Neural progenitor cell (in vitro differentiated cells): ENCODE measurements around the gene MINDY1. TPM values are rescaled to one million over a fixed set of nuclear protein-coding genes. Genes with fewer than 3 reads are reported as not detected.
A peak's percentile ranks its signal among the peaks of the same experiment; 100 is the strongest.

ENCODE experiments used
- DNase-seq: peaks from one replicate; pipeline ENCODE4 v3.0.0-alpha.2; 2016; ENCODE audit warnings: low spot score
- H2AFZ ChIP-seq: fragments of 200-600 bp; sonication (generic); replicated peaks from 2 replicates; pipeline ENCODE4 v1.6.1; 2016; ENCODE audit warnings: antibody characterized with exemption
- H3F3A ChIP-seq: fragments of 200-600 bp; sonication (generic); 2 replicates; pipeline ENCODE4 v1.6.1; 2016; ENCODE audit warnings: antibody characterized with exemption, low read depth
- H3K27ac ChIP-seq: fragments of 200-600 bp; sonication (generic); 2 replicates; pipeline ENCODE4 v1.5.1; 2016; ENCODE audit warnings: mild to moderate bottlenecking
- H3K27me3 ChIP-seq: fragments of 200-600 bp; sonication (generic); 2 replicates; pipeline ENCODE4 v1.6.1; 2016; ENCODE audit warnings: mild to moderate bottlenecking, moderate library complexity
- H3K36me3 ChIP-seq: fragments of 200-600 bp; sonication (generic); 2 replicates; pipeline ENCODE4 v1.5.1; 2016
- H3K4me1 ChIP-seq: fragments of 200-600 bp; sonication (generic); 2 replicates; pipeline ENCODE4 v1.6.1; 2016; ENCODE audit warnings: mixed run types
- H3K4me2 ChIP-seq: fragments of 200-600 bp; sonication (generic); 2 replicates; pipeline ENCODE4 v1.6.1; 2016
- H3K4me3 ChIP-seq: fragments of 200-600 bp; sonication (generic); 2 replicates; pipeline ENCODE4 v1.5.1; 2016
- H3K79me2 ChIP-seq: fragments of 200-600 bp; sonication (generic); 2 replicates; pipeline ENCODE4 v1.6.1; 2016; ENCODE audit warnings: low read depth
- H3K9ac ChIP-seq: fragments of 200-600 bp; sonication (generic); 2 replicates; pipeline ENCODE4 v1.6.1; 2016
- H3K9me3 ChIP-seq: fragments of 200-600 bp; sonication (generic); 2 replicates; pipeline ENCODE4 v1.5.1; 2016; ENCODE audit warnings: low read depth
- H4K20me1 ChIP-seq: fragments of 200-600 bp; sonication (generic); 2 replicates; pipeline ENCODE4 v1.6.1; 2016; ENCODE audit warnings: low read depth
- H3K27ac Mint-ChIP-seq: 3 replicates; pipeline ENCODE4 v1.8.0; 2021; ENCODE audit warnings: mixed read lengths
- H3K27me3 Mint-ChIP-seq: 2 replicates; pipeline ENCODE4 v1.8.0; 2022; ENCODE audit warnings: low read depth, mild to moderate bottlenecking, inconsistent platforms, moderate library complexity, mixed read lengths; ENCODE audit not compliant: insufficient read depth
- H3K36me3 Mint-ChIP-seq: 3 replicates; pipeline ENCODE4 v1.8.0; 2021; ENCODE audit warnings: mixed read lengths
- H3K4me1 Mint-ChIP-seq: 3 replicates; pipeline ENCODE4 v1.8.0; 2021; ENCODE audit warnings: mixed read lengths
- H3K4me3 Mint-ChIP-seq: 3 replicates; pipeline ENCODE4 v1.8.0; 2021; ENCODE audit warnings: mild to moderate bottlenecking, moderate library complexity, mixed read lengths
- H3K9me3 Mint-ChIP-seq: 3 replicates; pipeline ENCODE4 v1.8.0; 2020; ENCODE audit warnings: mixed read lengths
- EZH2 ChIP-seq: fragments of 200-600 bp; sonication (generic); IDR thresholded peaks from 2 replicates; pipeline ENCODE4 v1.6.1; 2017; ENCODE audit warnings: antibody characterized with exemption, mild to moderate bottlenecking, moderate library complexity
- EZH2phosphoT487 ChIP-seq: fragments of 200-600 bp; sonication (generic); IDR thresholded peaks from 2 replicates; pipeline ENCODE4 v1.6.1; 2017; ENCODE audit warnings: antibody characterized with exemption
- total RNA-seq: library from RNA; depleted of rRNA; stranded (reverse); fragments of >200 nt; gene quantifications from 2 replicates; pipeline ENCODE4 v1.2.3, GENCODE V29; 2015; ENCODE audit warnings: low replicate concordance
- TF ChIP-seq, protein P1 (sequence below): fragments of 200-600 bp; sonication (generic); IDR thresholded peaks from 2 replicates; pipeline ENCODE4 v1.5.1; 2017; ENCODE audit warnings: antibody characterized with exemption, mild to moderate bottlenecking

MINDY1 gene
- total RNA-seq, 1 donor from 2014 or later = 8.5 TPM

- Histone ChIP-seq H3K27ac (no peak overlapping the region), H3K36me3 (no peaks in the 10 kb centered on the region), H3K4me3 (no peak overlapping the region), H3K9ac (no peak overlapping the region), H3K4me2 (no peak overlapping the region), H3K79me2 (peaks cover 11% of the 10 kb centered on the region), H4K20me1 (no peaks in the 10 kb centered on the region), H3K4me1 (peaks cover 18% of the 10 kb centered on the region), H3F3A (peaks cover 18% of the 10 kb centered on the region), H3K27me3 (no peaks in the 10 kb centered on the region), H2AFZ (no peak overlapping the region), H3K9me3 (no peaks in the 10 kb centered on the region)
- Mint-ChIP-seq H3K36me3 (peaks cover 3% of the 10 kb centered on the region), H3K27me3 (peaks cover 4% of the 10 kb centered on the region), H3K4me1 (peaks cover 29% of the 10 kb centered on the region), H3K27ac (no peak overlapping the region), H3K4me3 (no peak overlapping the region), H3K9me3 (no peaks in the 10 kb centered on the region)
- DNase-seq = no peak
- TF ChIP-seq EZH2 (no peak), EZH2phosphoT487 (no peak)
- TF ChIP-seq, protein P1, sequence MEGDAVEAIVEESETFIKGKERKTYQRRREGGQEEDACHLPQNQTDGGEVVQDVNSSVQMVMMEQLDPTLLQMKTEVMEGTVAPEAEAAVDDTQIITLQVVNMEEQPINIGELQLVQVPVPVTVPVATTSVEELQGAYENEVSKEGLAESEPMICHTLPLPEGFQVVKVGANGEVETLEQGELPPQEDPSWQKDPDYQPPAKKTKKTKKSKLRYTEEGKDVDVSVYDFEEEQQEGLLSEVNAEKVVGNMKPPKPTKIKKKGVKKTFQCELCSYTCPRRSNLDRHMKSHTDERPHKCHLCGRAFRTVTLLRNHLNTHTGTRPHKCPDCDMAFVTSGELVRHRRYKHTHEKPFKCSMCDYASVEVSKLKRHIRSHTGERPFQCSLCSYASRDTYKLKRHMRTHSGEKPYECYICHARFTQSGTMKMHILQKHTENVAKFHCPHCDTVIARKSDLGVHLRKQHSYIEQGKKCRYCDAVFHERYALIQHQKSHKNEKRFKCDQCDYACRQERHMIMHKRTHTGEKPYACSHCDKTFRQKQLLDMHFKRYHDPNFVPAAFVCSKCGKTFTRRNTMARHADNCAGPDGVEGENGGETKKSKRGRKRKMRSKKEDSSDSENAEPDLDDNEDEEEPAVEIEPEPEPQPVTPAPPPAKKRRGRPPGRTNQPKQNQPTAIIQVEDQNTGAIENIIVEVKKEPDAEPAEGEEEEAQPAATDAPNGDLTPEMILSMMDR = no peak
Measured at GRCh38 chr1:151011154-151011850, 4.6 kb upstream of the MINDY1 start.

DNA sequence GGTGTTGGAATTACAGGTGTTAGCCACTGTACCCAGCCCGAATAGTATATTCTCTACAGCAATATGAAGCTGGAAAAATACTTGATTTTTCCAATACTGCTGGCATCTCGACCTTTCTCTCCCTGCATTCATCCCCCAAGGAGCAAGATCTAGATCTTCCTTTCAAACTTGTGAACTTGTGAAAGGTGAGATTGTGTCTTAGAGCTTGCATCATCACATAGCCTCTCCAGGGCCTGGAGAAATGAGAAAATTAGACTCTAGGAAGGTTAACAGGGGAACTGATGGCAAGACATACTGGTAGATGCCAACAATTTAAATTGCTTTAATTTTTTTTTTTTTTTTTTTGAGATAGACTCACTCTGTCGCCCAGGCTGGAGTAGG lies 3.6 kb upstream of the MINDY1 start:
- Histone ChIP-seq H3K9ac (no peak overlapping the region), H3K9me3 (no peaks in the 10 kb centered on the region), H3K4me1 (peaks cover 21% of the 10 kb centered on the region), H3K36me3 (no peaks in the 10 kb centered on the region), H3K27me3 (no peaks in the 10 kb centered on the region), H3K79me2 (peaks cover 11% of the 10 kb centered on the region), H3F3A (peaks cover 25% of the 10 kb centered on the region), H3K27ac (no peak overlapping the region), H2AFZ (no peak overlapping the region), H4K20me1 (no peaks in the 10 kb centered on the region), H3K4me2 (no peak overlapping the region), H3K4me3 (no peak overlapping the region)
- TF ChIP-seq, protein P1 = no peak
- TF ChIP-seq EZH2 (no peak), EZH2phosphoT487 (no peak)
- no peaks in the 10 kb centered on the region for H3K9me3 Mint-ChIP-seq
- peaks cover 3% of the 10 kb centered on the region for H3K36me3 Mint-ChIP-seq
- H3K27ac Mint-ChIP-seq = no peak overlapping the region
- H3K4me3 Mint-ChIP-seq = peak overlapping the region; percentile 97
- peaks cover 39% of the 10 kb centered on the region for H3K4me1 Mint-ChIP-seq
- H3K27me3 Mint-ChIP-seq = peaks cover 4% of the 10 kb centered on the region
- no peak for DNase-seq

DNA sequence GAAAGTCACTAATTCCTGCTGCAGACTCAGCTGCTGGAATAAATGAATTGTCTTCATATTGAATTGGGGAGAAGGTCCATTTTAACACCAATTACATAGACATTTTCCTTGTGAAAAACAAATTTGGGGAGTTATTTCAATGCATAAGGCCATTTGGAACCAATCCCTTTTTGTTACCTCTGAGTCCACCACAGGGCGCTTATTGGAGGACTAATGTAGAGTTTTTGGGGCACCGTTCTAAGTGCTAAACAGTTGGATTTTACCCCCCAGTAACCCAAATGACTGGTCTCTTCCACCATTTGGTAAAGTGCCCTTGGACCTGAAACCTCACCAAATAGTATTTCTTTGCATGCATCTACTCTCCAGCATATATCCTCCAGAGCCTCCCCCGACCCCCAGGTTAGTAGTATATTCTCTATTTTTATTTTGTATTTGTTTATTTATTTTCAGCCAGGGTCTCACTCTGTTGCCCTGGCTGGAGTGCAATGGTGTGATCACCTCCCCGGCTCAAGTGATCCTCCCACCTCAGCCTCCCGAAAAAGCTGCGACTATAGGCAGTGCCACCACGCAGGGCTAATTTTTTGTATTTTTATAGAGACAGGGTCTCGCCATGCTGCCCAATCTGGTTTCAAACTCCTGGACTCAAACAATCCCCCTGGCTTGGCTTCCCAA lies 3.1 kb upstream of the MINDY1 start:
- H3K9ac ChIP-seq = no peak overlapping the region
- Mint-ChIP-seq H3K36me3 (peaks cover 3% of the 10 kb centered on the region), H3K27ac (no peak overlapping the region), H3K27me3 (peaks cover 4% of the 10 kb centered on the region), H3K4me1 (peaks cover 42% of the 10 kb centered on the region), H3K4me3 (peak overlapping the region; percentile 97), H3K9me3 (no peaks in the 10 kb centered on the region)
- peak overlapping the region; percentile 82 for H3K4me2 ChIP-seq
- no peak overlapping the region for H2AFZ ChIP-seq
- DNase-seq = no peak
- TF ChIP-seq EZH2phosphoT487 = no peak
- TF ChIP-seq EZH2 = no peak
- TF ChIP-seq, protein P1 = no peak
- H3F3A ChIP-seq = peaks cover 25% of the 10 kb centered on the region
- H3K4me3 ChIP-seq = peak overlapping the region; percentile 76
- H3K79me2 ChIP-seq = peaks cover 11% of the 10 kb centered on the region
- no peaks in the 10 kb centered on the region for H3K9me3 ChIP-seq
- H3K27me3 ChIP-seq = no peaks in the 10 kb centered on the region
- no peaks in the 10 kb centered on the region for H3K36me3 ChIP-seq
- H3K27ac ChIP-seq = no peak overlapping the region
- peaks cover 21% of the 10 kb centered on the region for H3K4me1 ChIP-seq
- H4K20me1 ChIP-seq = no peaks in the 10 kb centered on the region
